Muscle of arm (tissue), 12 donors: ENCODE data around the gene IFNAR2. TPM values are rescaled to one million over a fixed set of nuclear protein-coding genes. Genes with fewer than 3 reads are reported as not detected.

Source experiments
- DNase-seq: peaks from one replicate; pipeline ENCODE4 v3.0.0-alpha.2; 2013
- polyA plus RNA-seq, 12 donors: library from polyadenylated mRNA; unstranded; fragments of 120-200 nt; gene quantifications; one replicate each; pipeline ENCODE4 v1.2.1, GENCODE V29; 2013; ENCODE audit not compliant: insufficient read length in 12 of 12

IFNAR2 gene
- polyA plus RNA-seq, 12 donors = 7.4 to 19.4 (median 12.3) TPM; not detected in 1

DNA sequence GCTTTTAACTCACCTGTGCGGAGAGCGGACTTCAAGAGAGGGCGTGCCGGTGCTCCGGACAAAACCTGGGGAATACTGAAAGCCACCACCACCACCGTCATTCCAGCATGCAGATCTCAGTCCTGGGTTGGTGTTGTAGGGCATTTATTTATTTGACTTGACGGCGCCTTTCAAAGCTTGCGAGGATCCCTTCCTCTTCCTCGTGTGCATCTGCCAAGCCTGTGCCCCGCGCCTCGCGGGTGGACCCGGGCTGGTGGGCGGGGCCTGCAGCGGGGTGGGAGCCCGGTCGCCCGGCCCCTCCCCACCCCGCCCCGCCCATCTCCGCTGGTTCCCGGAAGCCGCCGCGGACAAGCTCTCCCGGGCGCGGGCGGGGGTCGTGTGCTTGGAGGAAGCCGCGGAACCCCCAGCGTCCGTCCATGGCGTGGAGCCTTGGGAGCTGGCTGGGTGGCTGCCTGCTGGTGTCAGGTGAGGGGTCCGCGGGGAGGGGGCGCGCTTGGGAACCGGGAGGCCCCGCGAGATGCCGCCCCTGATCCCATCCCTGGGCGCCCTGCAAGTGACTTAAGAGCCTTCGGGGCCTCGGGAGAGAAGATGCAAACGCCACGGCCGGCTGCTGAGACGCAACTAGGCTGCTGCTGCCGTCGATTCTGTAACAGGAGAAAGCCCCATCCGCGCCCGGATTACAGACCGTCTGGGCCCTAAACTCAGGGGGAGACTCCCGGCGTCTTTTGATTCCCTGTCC, 36.5 kb downstream of the IFNAR2 start, which contains the start of gene IL10RB:
TSS of gene IL10RB (plus strand) at position 318 of the 739 bp plus-strand sequence. CDS start at position 417, 99 bp downstream.
- DNase-seq = peak; percentile 73

DNA sequence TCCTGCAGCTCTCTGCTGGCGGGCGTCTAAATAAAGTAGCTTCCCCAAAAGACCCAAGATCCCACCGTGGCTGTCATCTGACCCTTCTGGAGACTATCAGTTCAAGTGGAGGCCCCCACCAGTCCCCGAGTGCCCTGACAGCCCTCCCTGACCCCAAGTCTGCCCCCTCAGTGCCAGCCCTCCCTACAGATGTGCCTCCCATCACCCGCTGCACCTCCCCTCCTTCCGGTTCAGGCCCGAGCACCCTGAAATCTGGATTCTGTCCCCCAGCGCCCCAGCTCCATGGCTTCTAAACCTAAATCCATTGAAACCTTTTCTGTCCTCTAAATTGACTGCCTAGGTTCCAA, 37.0 kb downstream of the IFNAR2 start:
- peak; percentile 15 for DNase-seq

DNA sequence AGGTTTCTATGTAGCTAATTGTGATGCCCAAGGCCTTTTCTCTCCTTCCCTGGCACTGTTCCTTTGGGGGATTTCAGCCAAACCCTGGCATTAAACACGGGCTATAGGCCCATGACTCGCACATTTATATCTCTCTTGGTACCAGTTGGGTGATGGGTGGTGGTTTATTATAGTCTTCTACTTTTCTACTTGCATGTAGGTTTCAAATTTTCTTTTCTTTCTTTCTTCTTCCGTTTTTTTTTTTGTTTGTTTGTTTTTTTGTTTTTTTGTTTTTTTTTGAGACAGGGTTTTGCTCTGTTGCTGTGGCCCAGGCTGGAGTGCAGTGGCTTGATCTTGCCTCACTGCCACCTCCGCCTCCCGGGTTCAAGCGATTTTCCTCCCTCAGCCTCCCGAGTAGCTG, 37.5 kb downstream of the IFNAR2 start:
- DNase-seq = no peak

DNA sequence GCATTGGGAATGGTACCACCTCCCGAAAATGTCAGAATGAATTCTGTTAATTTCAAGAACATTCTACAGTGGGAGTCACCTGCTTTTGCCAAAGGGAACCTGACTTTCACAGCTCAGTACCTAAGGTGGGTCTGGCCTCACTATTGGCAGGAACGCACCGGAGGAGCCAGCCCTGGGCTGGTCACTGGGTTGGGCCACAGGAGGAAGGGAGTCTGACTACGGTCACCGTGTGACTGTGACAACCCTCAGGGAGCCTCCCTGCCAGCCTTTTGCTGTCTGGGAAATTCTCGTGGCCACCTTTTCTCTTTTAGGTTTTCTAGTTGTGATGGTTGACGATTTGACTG, 38.6 kb downstream of the IFNAR2 start:
- DNase-seq = no peak

DNA sequence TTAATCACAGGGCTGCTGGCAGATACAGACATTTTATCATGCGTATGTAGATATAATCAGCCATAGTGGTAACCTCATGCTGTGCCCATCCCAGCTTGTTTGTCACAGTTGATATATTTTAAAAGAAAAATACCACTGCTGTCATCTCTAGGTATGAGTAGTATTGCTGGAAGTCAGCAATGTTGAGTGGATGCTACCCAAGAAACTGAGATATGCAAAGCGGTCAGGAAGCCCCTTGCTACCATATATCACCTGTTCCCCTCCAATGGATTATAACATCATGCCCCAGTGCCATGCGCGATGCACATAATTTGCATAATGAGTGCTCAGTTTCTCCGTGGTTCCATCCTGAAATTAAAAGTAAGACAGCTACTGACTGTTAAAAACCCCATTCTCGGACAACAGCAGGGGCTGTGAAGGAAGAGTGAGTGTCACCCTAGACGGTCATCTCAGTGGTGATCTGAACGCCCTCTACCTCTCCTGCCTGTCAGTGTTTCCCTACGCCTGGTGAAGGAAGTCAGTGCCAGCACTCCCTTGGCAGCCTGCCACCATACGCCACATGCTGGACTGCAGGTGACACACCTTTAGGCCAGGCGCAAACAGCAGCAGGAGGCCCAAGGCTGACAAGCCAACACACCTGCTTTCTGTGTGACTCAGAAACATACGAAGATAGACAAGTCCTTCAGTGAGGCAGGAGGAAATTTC, 39.2 kb downstream of the IFNAR2 start:
- DNase-seq = no peak

DNA sequence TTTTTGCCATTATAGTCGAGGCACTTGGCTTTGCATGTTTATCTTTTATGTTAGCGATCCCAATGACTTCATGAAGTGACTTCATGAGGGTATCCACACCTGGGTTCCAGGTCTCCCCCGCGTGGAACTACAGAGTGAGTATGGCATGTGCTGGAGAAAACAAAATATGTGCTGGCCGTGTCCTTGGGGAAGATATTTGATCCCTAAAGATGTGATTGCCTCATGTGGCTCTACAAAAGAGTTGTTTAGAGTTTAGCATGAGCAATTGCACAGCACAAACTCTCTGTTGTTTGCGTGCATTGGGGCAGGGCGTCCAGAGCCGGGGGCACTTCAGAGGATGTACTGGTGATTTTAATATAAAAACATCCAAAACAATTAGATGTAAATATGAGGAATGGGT, 41.2 kb downstream of the IFNAR2 start:
- no peak for DNase-seq

DNA sequence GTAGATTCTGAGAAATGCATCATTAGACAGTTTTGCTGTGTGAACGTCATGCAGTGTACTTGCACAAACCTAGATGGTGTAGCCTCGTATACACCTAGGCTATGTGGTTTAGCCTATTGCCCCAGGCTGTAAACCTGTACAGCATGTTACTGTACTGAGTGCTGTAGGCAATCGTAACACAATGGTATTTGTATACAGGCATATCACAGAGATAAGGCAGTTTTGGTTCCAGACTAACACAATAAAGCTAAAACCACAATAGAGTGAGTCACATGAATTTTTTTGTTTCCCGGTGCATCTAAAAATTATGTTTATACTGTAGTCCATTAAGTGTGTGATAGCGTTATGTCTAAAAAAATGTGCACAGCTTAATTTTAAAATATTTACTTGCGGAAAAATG, 43.3 kb downstream of the IFNAR2 start:
- DNase-seq = no peak

DNA sequence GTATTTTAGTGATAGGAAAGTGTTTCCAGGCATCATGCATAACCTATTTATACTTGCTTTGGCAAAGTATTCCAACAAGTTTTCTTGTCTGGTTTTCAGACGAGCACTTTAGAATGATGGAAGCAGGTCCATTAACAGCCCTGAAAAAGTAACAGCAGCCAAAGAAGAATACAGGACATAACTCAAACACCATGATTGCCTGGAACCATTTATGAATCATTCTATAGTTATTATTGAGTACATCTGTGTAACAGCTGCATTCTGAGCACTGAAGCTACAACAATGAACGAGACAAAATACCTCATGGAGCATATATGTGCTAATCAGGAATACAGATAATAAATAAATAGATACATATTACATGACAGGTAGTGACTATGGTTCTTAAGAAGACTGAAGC, 49.0 kb downstream of the IFNAR2 start:
- DNase-seq = no peak

DNA sequence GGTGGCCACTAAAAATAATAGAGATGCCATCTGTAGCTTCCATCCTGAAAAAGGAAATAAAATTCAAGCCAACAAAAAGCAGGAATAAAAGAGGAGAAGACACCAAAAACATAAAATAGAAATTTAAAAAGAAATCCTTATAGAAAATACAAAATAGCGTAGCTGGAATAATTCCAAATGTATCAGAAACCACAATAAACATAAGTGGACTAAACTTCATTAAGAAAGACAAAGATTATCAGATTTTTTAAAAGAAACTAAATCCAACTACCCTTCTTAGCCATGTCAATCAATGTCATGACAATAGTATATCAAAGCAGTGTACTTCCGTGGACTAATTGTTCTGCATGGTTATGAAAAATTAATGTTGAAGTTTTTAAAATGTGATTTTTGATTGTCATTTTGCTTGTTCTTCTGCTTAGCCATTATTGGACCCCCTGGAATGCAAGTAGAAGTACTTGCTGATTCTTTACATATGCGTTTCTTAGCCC, 49.6 kb downstream of the IFNAR2 start:
- DNase-seq = no peak

Other genes starting within 250 kb of the IFNAR2 start
- under 1 TPM in 2 of 12 donors, not detected in 10; 0.14 to 0.16 TPM for gene OLIG2, start 204.0 kb upstream of the IFNAR2 start, polyA plus RNA-seq
- under 1 TPM in 9 of 12 donors, not detected in 3; 0.11 to 0.49 (median 0.36) TPM for gene OLIG1, start 159.8 kb upstream of the IFNAR2 start, polyA plus RNA-seq
- 10 to 100 TPM in 11 of 12 donors, not detected in 1; 13.8 to 29.1 (median 21.0) TPM for gene IL10RB, start 36.4 kb downstream of the IFNAR2 start, polyA plus RNA-seq
- gene IFNAR1, start 95.0 kb downstream of the IFNAR2 start, polyA plus RNA-seq = 10 to 100 TPM in 11 of 12 donors, not detected in 1; 15.3 to 29.6 (median 25.7) TPM
- 10 to 100 TPM in 11 of 12 donors, not detected in 1; 49.3 to 90.4 (median 54.2) TPM for gene IFNGR2, start 173.5 kb downstream of the IFNAR2 start, polyA plus RNA-seq